ENCODE measurements around the gene SDC1. TPM values are rescaled to one million over a fixed set of nuclear protein-coding genes. Genes with fewer than 3 reads are reported as not detected.

Gene SDC1
- total RNA-seq, 1 donor from 2014 or later, result 2.1 TPM

Small RNA genes within 50 kb of the gene (small RNA-seq; reads per million reads assigned to genes)
- gene RN7SL140P (not detected), gene RNU6-961P (not detected), gene RNU7-113P (not detected)

Other genes with a start within 250 kb of the SDC1 start
- 12.0 TPM for gene WDR35, start 235.0 kb downstream of the SDC1 start, total RNA-seq
- 0.52 TPM for gene MATN3, start 212.5 kb downstream of the SDC1 start, total RNA-seq
- gene LAPTM4A, start 173.5 kb downstream of the SDC1 start, total RNA-seq, result 269 TPM
- 80.4 TPM for gene PUM2, start 125.7 kb upstream of the SDC1 start, total RNA-seq
- gene RHOB, start 221.9 kb upstream of the SDC1 start, total RNA-seq, result 146 TPM